HL-60 (cell line): Measurements from ENCODE around the gene DTL.

Experiments
- DNase-seq, 2 experiments: peaks; one replicate each; pipeline ENCODE4 v3.0.0-alpha.2; 2010 to 2020; ENCODE audit warnings: low read depth in 1 of 2, low spot score in 1 of 2
- H3K27ac ChIP-seq: fragments of 250-450 bp; sonication (Bioruptor Pico); replicated peaks from 2 replicates; pipeline ENCODE4 v1.5.1; 2020; ENCODE audit warnings: mild to moderate bottlenecking, moderate library complexity
- H3K27me3 ChIP-seq: fragments of 250-450 bp; sonication (Bioruptor Pico); 2 replicates; pipeline ENCODE4 v1.5.1; 2021; ENCODE audit warnings: mild to moderate bottlenecking, moderate library complexity; ENCODE audit not compliant: insufficient read depth, poor library complexity, severe bottlenecking
- H3K4me3 ChIP-seq: replicated peaks from 2 replicates; pipeline ENCODE4 v1.5.1; 2011; ENCODE audit warnings: mild to moderate bottlenecking, control low read depth, low read length; ENCODE audit not compliant: insufficient read depth
- GABPA ChIP-seq: IDR thresholded peaks from 2 replicates; pipeline ENCODE4 v1.6.1; 2012; ENCODE audit warnings: low read depth
- POLR2AphosphoS5 ChIP-seq: IDR thresholded peaks from 2 replicates; pipeline ENCODE4 v1.6.1; 2012; ENCODE audit warnings: low read depth
- REST ChIP-seq: IDR thresholded peaks from 2 replicates; pipeline ENCODE4 v1.6.1; 2012; ENCODE audit warnings: low read depth; ENCODE audit not compliant: insufficient replicate concordance
- SPI1 ChIP-seq: IDR thresholded peaks from 2 replicates; pipeline ENCODE4 v1.6.1; 2012; ENCODE audit warnings: low read depth, mild to moderate bottlenecking, borderline replicate concordance
- TF ChIP-seq, protein P1 (sequence below): IDR thresholded peaks from one replicate; pipeline ENCODE4 v1.5.1; 2011; ENCODE audit warnings: low read length, control low read depth, inconsistent platforms; ENCODE audit not compliant: insufficient read depth

DTL gene

DNA sequence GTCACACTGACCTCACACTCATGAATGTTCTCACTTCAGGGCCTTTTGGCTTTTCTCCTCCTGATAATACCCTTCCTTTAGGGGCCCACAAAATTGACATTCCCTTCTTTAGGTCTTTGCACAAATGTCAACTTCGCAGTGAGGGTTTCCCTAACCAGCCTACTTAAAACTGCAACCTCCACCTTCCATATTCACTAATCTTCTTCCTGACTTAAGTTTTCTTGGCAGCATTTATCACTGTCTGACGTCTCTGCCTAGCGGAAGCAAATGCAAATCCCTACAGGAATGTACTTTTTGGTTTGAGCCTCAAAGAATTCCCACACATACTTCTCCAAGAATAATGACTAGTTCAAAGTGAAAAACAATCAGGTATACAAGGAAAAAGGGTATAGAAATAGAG lies 33.0 kb upstream of the DTL start:
- no peak for DNase-seq
- TF ChIP-seq, protein P1, sequence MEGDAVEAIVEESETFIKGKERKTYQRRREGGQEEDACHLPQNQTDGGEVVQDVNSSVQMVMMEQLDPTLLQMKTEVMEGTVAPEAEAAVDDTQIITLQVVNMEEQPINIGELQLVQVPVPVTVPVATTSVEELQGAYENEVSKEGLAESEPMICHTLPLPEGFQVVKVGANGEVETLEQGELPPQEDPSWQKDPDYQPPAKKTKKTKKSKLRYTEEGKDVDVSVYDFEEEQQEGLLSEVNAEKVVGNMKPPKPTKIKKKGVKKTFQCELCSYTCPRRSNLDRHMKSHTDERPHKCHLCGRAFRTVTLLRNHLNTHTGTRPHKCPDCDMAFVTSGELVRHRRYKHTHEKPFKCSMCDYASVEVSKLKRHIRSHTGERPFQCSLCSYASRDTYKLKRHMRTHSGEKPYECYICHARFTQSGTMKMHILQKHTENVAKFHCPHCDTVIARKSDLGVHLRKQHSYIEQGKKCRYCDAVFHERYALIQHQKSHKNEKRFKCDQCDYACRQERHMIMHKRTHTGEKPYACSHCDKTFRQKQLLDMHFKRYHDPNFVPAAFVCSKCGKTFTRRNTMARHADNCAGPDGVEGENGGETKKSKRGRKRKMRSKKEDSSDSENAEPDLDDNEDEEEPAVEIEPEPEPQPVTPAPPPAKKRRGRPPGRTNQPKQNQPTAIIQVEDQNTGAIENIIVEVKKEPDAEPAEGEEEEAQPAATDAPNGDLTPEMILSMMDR = no peak
- TF ChIP-seq REST (no peak), GABPA (no peak), POLR2AphosphoS5 (no peak), SPI1 (no peak)
- Histone ChIP-seq H3K27ac (no peak overlapping the region), H3K4me3 (no peak overlapping the region), H3K27me3 (no peaks in the 10 kb centered on the region)

GRCh38 chr1:212004895-212005608 lies 30.5 kb upstream of the DTL start:
- DNase-seq = no peak
- TF ChIP-seq GABPA (no peak), POLR2AphosphoS5 (no peak), REST (no peak), SPI1 (no peak)
- TF ChIP-seq, protein P1 = no peak
- H3K27me3 ChIP-seq = no peaks in the 10 kb centered on the region
- H3K27ac ChIP-seq = no peak overlapping the region
- H3K4me3 ChIP-seq = no peak overlapping the region

- no peak for DNase-seq
- H3K27ac ChIP-seq = no peak overlapping the region
- H3K27me3 ChIP-seq = no peaks in the 10 kb centered on the region
- TF ChIP-seq GABPA = no peak
- no peak for TF ChIP-seq REST
- TF ChIP-seq POLR2AphosphoS5 = no peak
- TF ChIP-seq SPI1 = no peak
- TF ChIP-seq, protein P1 = no peak
- no peak overlapping the region for H3K4me3 ChIP-seq
These were observed 28.4 kb upstream of the DTL start for GRCh38 chr1:212007178-212007577.
